Body of pancreas (tissue), 4 donors: ENCODE results near the gene LRWD1. TPM values are rescaled to one million over a fixed set of nuclear protein-coding genes. Genes with fewer than 3 reads are reported as not detected.
A peak's percentile ranks its signal among the peaks of the same experiment; 100 is the strongest.

Experiments used
- ATAC-seq: fragments of 150-250 bp; one replicate; pipeline ENCODE4 v1.9.1; 2016
- DNase-seq, 4 donors: peaks; one replicate each; pipeline ENCODE4 v3.0.0-alpha.2; 2019
- H3K27ac ChIP-seq, 4 donors: fragments of 200-600 bp; sonication (generic); 1 replicate in 3 of 4; 2 replicates in 1 of 4; pipeline versions ENCODE4 v1.5.1 to v1.6.1; 2016 to 2019; ENCODE audit warnings: mild to moderate bottlenecking in 1 of 4, mixed read lengths in 1 of 4, moderate library complexity in 1 of 4
- H3K27me3 ChIP-seq, 2 donors: fragments of 200-600 bp; sonication (generic); one replicate each; pipeline ENCODE4 v1.6.0; 2016; ENCODE audit warnings: mild to moderate bottlenecking in 1 of 2
- H3K36me3 ChIP-seq, 2 donors: fragments of 200-600 bp; sonication (generic); replicated peaks in 1 of 2; 2 replicates each; pipeline ENCODE4 v1.5.1; 2016; ENCODE audit warnings: low read depth in 2 of 2; ENCODE audit not compliant: insufficient read depth in 1 of 2
- H3K4me1 ChIP-seq: fragments of 200-600 bp; sonication (generic); one replicate; pipeline ENCODE4 v1.6.0; 2016
- H3K4me3 ChIP-seq, 2 donors: fragments of 200-600 bp; sonication (generic); 1 replicate in 1 of 2; 2 replicates in 1 of 2; pipeline ENCODE4 v1.5.1; 2016 to 2019
- H3K9me3 ChIP-seq, 3 donors: fragments of 200-600 bp; sonication (generic); 1 replicate in 2 of 3; 2 replicates in 1 of 3; pipeline ENCODE4 v1.5.1; 2016
- CTCF ChIP-seq, 7 experiments: fragments of 450-650 bp in 4 of 7; fragments of 200-600 bp in 3 of 7; sonication (generic) in 3 of 7; IDR thresholded peaks; one replicate each; pipeline ENCODE4 v1.5.1; 2016 to 2019; ENCODE audit warnings: antibody characterized with exemption in 7 of 7
- POLR2A ChIP-seq, 3 donors: fragments of 450-650 bp; IDR thresholded peaks; one replicate each; pipeline ENCODE4 v1.6.1; 2016; ENCODE audit warnings: antibody characterized with exemption in 3 of 3, mild to moderate bottlenecking in 2 of 3
- WGBS, 2 donors: methylation state at CpG; one replicate each; pipeline ENCODE4 v1.1.5; 2017; 5-methylcytosine and 5-hydroxymethylcytosine counted together
- intact Hi-C: fragments of 100-400 bp; cut with DNase I; formaldehyde crosslinking; loops from one replicate; pipeline ENCODE4 v1.15.1; 2023
- total RNA-seq, 2 donors: library from RNA; depleted of rRNA; stranded (reverse); fragments of >200 nt; gene quantifications; one replicate each; pipeline ENCODE4 v1.1.0, GENCODE V29; 2016

Gene LRWD1
- 10 to 100 TPM; 13.7 to 27.4 TPM for total RNA-seq

GRCh38 chr7:102464577-102465280 lies at the start of gene LRWD1, which contains the start of gene ALKBH4:
Gene LRWD1 (plus strand): TSS chr7:102464984. CDS start chr7:102465081, 97 bp downstream.
Gene ALKBH4 (minus strand): TSS chr7:102464863. CDS start chr7:102464836, 27 bp downstream.
- intact Hi-C loops: no loop called here
- TF ChIP-seq POLR2A (IDR thresholded peaks at IDR 0.05) (peak; percentile 59 to 76 (median 70)), CTCF (IDR thresholded peaks at IDR 0.05) (peak in 5 of 7 experiments; percentile 7 to 44 (median 17))
- WGBS, 2 donors: 0 to 2% methylated on average over 23 to 55 of the region's 81 CpGs
- Histone ChIP-seq H3K27ac (peak within 1 kb of the TSS in 3 of 4 donors; percentile 32 to 72 (median 40)), H3K4me1 (peaks cover 18% of the 10 kb centered on the region), H3K27me3 (no peaks in the 10 kb centered on the region), H3K4me3 (peak within 1 kb of the TSS; percentile 76 to 100), H3K9me3 (no peaks in the 10 kb centered on the region), H3K36me3 (no peaks in the 10 kb centered on the region)
- DNase-seq (peak; percentile 95 to 96 (median 96)), ATAC-seq (peak; percentile 98)

- no peak overlapping the region for H3K27ac ChIP-seq
- DNase-seq (no peak), ATAC-seq (no peak)
- intact Hi-C loops: no loop called here
- no peaks in the 10 kb centered on the region for H3K9me3 ChIP-seq
- TF ChIP-seq POLR2A (IDR thresholded peaks at IDR 0.05) (no peak), CTCF (IDR thresholded peaks at IDR 0.05) (no peak)
- no peaks in the 10 kb centered on the region for H3K4me1 ChIP-seq
- H3K4me3 ChIP-seq: no peak overlapping the region
- peaks cover 0 to 6% of the 10 kb centered on the region in 2 donors for H3K36me3 ChIP-seq
- WGBS, 2 donors: 78 to 80% methylated on average over 12 of the region's 12 CpGs
- no peaks in the 10 kb centered on the region for H3K27me3 ChIP-seq
Measured at GRCh38 chr7:102415685-102416225, 49.0 kb upstream of the LRWD1 start.

GRCh38 chr7:102416406-102416805 lies 48.4 kb upstream of the LRWD1 start:
- 89 to 92% methylated on average over 6 of the region's 6 CpGs for WGBS, 2 donors
- H3K27me3 ChIP-seq: no peaks in the 10 kb centered on the region
- H3K36me3 ChIP-seq: peaks cover 0 to 8% of the 10 kb centered on the region in 2 donors
- H3K4me3 ChIP-seq: no peak overlapping the region
- intact Hi-C loops: no loop called here
- DNase-seq (no peak), ATAC-seq (no peak)
- no peak overlapping the region for H3K27ac ChIP-seq
- TF ChIP-seq CTCF (IDR thresholded peaks at IDR 0.05): no peak
- TF ChIP-seq POLR2A (IDR thresholded peaks at IDR 0.05): no peak
- H3K4me1 ChIP-seq: no peaks in the 10 kb centered on the region
- no peaks in the 10 kb centered on the region for H3K9me3 ChIP-seq

- no peak for ATAC-seq
- no peaks in the 10 kb centered on the region for H3K4me1 ChIP-seq
- TF ChIP-seq POLR2A (IDR thresholded peaks at IDR 0.05): no peak
- no peak for TF ChIP-seq CTCF (IDR thresholded peaks at IDR 0.05)
- no peaks in the 10 kb centered on the region for H3K27me3 ChIP-seq
- WGBS, 2 donors: 76 to 85% methylated on average over 3 of the region's 3 CpGs
- no peak overlapping the region for H3K27ac ChIP-seq
- no peaks in the 10 kb centered on the region for H3K9me3 ChIP-seq
- no peak overlapping the region for H3K4me3 ChIP-seq
- H3K36me3 ChIP-seq: peaks cover 0 to 8% of the 10 kb centered on the region in 2 donors
- intact Hi-C loops: no loop called here
- DNase-seq: no peak
Measured at GRCh38 chr7:102417105-102417504, 47.7 kb upstream of the LRWD1 start.
